ENCODE results near the gene SAMD10.
A peak's percentile ranks its signal among the peaks of the same experiment; 100 is the strongest.
"Not testable (repeated sequence)": the region's sequence is repeated elsewhere in the genome, so short reads cannot be mapped to it uniquely, and the experiment has no call there.

Gene SAMD10

GRCh38 chr20:64000906-64001305 lies 21.5 kb upstream of the SAMD10 start:
- no peak for DNase-seq

- DNase-seq: no peak
These were observed 3.5 kb upstream of the SAMD10 start for GRCh38 chr20:63982937-63983336.

DNA sequence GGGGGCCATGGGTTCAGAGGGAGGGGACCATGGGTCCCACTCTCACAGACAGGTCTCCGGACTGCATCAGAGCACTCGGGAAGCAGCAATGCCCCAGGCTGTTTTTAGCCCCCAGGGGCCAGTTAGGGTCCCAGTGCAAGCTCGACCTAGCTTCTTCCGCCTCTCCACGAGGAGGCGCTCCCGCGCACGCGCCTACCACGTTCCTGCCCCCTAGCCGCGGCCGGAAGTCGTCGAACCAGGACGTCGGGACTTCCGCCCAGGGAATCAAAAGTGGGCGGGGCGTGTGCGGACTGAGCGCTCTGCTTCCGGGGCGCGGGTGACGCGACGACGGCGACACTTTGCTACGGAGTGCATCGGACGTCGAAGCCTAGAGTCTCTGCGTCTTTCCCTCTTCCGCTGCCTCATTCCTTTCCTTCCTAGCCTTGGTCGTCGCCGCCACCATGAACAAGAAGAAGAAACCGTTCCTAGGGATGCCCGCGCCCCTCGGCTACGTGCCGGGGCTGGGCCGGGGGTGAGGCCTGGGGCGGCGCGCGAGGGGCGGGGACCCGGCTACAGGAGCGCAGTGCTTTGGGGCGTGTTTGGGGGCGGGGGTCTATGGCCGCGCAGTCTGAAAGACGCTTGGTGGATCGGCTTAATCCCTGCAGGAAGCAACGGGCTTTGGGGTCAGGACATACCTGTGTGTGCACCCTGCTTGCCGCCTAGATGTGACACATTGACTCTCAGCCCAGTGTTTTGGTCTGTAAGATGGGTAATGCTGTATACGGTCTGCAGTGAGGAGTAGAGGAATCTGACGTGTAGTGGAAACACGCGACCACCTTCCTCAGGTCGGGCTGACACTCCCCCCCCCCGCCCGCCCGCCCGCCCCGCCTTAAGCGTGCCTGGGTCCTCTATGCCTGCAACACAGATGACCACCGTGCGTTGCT lies 1.6 kb upstream of the SAMD10 start, which contains the start of gene PRPF6:
PRPF6 (plus strand) TSS at position 327 of the 923 bp plus-strand sequence; CDS start at position 441, 114 bp downstream.
- DNase-seq: peak; percentile 95 to 96

DNA sequence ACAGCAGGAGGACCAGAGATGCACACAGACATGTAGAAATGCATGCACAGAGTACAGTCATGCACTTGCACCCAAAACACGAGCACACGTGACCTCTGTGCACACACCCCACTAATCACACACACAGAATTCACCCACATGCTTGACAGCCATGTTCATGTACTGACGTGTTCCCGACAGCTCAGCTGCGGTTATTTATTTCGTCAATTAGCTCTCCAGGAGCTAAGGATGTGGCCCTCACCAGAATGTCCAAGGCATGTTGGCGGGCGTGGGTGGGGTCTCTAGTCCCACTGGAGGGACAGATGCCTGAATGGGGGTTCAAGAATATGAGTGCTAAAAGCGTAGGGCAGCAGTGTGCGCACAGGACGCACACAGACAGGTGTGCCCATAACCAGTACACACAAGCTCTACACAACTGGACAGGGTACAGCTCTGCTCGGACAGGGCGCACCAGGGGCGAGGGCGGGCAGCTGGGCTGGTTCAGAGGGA lies 919 bp upstream of the SAMD10 start:
- DNase-seq: peak in 1 of 2 donors; percentile 33

- no peak for DNase-seq
These were observed 249 bp downstream of the SAMD10 start for GRCh38 chr20:63979229-63979556.

- peak in 1 of 2 donors; percentile 58 for DNase-seq
These were observed 868 bp downstream of the SAMD10 start for GRCh38 chr20:63978319-63979228.

DNA sequence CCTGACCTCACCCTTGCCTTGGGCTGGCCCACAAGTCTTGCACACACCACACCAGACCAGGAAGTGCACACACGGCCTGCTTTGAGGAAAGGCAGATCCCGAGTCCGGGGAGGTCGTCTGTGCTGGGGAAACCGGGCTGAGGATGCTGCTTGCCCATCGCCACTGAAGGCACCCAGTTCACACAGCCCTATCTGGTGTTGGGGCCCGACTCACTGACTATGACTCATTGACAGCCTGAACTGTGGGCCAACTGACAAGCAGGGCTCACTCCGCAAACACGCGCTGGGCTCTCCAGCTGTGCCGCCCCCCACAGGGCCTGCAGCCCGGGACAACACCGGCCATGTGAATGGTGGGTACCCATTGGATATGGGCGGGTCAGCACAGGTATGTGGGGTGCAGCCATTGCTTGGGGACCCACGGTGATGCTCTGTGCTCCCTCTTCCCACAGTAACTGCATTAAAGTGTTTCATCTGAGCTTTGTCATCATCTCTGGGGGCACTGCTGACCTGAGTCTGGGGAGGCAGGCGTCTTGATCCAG lies 1.6 kb downstream of the SAMD10 start:
- DNase-seq: peak; percentile 54 to 64

DNA sequence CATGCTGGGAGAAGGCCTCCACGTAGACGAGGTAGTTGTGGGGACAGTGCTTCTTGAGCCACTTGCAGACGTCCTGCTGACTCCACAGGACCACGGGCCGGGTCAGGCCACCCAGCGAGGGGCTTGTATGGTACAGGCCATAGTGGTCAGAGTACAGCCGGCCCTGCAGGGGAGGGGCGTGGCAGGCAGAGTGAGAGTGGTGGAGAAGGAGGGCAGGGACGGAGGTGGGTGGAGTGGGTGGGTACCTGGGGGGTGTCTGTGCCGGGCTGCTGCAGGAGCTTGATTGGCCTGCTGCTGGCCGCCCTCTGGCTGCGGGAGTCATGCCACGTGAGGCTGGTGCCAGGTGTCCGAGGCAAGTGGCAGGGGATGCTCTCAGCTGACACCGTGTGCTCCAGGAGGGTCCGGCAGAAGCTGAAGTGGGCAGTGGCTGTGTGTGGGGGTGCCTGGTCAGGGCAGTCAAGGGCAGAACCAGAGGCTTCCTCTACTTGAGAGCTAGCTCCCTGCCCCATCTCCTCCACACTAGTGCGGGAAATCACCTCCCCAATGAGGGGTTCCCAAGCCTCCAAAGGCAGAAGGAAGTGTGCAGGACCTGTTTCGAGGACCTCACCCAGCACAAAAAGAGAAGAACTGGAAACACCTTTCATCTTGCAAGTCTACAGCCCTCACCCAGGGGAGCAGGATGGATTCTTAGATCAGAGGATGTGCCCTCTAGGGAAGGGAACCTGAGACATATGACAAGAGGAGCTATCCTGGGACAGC lies 2.3 kb downstream of the SAMD10 start:
- no peak for DNase-seq

DNA sequence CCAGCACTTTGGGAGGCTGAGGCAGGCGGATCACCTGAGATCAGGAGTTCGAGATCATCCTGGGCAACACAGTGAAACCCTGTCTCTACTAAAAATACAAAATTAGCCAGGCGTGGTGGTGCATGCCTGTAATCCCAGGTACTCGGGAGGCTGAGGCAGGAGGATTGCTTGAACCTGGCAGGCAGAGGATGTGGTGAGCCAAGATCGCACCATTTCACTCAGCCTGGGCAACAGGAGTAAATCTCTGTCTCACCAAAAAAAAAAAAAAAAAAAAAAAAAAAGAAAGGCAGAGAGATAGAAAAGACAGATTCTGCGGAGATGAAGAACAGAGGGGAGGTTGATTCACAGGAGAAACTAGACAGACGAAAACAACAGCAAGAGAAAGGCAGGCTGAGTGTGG lies 2.9 kb downstream of the SAMD10 start:
- not testable (repeated sequence) for DNase-seq

DNA sequence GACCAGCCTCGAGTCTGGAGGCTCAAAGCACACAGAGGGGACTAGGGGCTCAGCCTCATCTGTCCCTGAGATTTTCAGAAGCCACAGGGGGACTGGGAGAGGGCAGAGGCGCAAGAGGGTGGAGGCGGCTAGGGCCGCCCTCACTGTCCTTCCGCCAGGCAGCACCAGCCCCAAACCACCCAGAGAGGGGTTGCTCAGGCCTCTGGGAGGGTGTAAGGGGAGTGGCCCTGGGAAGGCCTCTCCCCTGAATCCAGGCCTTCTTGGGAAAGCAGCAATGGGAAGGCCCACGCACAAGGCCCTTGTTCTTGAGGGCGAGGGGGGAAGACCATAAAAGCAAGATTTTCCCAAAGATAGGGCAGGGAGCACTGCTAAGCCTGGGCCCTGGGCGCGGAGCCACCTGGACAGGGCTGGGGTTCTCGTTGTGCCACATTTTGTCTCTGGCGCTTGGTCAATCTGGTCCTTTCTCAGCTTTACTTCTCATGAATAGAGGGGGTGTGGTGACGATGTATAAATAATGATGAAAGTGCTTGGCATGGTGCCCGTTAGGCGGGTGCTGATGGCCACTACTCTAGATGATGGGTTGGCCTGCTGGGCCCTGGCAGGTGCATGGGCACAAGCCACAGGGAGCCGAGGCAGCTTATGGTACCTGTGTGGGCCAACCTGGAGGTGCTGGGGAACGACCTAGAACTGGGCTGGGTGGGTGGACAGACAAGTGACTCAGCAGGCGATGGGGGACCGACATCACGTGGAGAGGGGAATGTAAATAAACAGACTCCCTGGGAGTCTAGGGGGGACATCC lies 4.8 kb downstream of the SAMD10 start:
- DNase-seq: no peak

- peak; percentile 76 to 79 for DNase-seq
These were observed 5.6 kb downstream of the SAMD10 start for GRCh38 chr20:63973636-63974401.

DNA sequence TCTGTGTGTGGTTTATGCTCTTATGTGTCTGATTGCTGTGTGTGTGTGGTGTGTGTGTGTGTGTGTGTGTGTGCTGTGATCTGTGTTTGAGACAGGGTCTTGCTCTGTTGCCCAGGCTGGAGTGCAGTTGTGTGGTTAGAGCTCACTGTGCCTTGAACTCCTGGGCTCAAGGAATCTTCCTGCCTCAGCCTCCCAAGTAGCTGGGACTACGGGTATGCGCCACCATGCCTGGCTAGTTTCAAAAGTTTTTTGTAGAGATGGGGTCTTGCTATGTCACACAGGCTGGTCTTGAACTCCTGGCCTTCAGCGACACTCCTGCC lies 6.3 kb downstream of the SAMD10 start:
- DNase-seq: no peak

DNA sequence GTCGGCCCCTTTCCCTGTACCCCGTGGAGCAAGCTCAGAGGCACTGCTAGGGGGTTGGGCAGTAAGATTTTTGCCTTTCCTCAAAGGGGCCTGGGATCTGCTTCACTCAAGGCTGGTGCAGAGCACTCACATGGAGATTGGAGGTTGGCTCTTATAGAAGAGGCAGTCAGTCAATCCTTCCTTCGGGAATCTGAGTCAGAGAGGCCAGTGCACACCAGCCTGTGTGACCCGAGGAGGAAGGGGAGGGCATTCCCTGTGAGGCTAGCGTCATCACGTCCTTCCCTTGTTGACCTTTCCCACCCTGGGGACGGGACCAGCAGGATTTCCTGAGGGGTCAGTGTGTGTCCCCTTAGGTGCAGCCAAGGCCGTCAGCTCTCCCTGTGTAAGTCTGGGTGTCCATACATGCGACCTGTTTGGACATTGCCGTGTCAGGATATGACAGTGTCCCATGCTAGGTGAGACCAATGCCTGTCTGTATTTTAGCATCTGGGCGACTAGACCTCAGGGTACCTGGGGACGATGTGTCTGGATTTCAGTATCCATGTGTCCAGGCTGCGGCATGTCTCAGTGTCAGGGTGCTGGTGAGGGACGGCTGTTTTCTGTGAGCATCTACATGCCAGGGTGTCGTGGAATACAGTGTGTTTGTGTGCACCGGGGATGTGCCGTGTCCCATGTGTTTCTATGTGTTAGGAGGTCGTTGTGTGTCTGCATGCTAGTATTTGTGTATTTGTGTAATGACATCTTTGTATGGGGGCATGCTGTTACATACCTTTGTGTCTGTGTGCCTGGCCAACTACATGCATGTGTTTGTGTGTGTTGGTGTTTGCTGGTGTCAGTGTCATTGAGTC lies 6.9 kb downstream of the SAMD10 start:
- DNase-seq: no peak

DNA sequence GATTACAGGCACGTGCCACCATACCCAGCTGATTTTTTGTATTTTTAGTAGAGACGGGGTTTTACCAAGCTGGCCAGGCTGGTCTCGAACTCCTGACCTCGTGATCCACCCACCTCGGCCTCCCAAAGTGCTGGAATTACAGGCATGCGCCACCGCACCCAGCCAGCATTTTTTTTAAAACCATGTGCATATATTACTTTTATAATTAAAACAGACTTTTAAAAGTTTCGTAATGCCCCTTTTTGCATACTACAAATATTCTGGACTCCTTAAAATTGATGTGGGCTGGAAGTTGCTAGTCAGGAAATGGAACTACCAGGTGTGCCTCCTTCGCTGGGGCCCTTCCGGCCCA lies 7.5 kb downstream of the SAMD10 start:
- not testable (repeated sequence) for DNase-seq

DNA sequence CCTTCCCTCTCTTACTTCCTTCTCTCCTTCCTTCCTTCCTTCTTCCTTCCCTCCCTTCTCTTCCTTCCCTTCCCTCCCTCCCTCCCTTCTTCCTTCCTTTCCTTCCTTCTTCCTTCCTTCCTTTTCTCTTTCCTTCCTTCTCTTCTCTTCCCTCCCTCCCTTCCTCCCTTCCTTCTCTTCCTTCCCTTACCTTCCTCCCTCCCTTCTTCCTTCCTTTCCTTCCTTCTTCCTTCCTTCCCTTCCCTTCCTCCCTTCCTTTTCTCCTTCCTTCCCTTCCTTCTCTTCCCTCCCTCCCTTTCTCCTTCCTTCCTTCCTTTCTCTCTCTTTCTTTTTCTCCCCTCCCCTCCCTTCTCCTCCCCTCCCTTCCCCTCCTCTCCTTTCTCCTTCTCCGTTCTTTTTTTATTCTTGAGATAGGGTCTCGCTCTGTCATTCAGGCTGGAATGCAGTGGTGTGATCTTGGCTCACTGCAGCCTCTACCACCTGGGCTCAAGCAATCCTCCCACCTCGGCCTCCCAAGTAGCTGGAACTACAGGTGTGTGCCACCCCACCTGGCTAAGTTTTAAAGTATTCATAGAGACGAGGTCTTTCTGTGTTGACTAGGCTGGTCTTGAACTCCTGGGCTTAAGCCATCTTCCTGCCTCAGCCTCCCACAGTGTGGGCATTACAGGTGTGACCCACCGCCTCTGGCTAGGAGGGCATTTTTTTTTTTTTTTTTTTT lies 8.6 kb downstream of the SAMD10 start:
- DNase-seq: no peak

- DNase-seq: peak; percentile 60 to 67
These were observed 9.4 kb downstream of the SAMD10 start, which contains the start of gene ZNF512B for GRCh38 chr20:63969838-63970713. ZNF512B (minus strand) TSS chr20:63969930; CDS start chr20:63967950, 1,980 bp downstream.

DNA sequence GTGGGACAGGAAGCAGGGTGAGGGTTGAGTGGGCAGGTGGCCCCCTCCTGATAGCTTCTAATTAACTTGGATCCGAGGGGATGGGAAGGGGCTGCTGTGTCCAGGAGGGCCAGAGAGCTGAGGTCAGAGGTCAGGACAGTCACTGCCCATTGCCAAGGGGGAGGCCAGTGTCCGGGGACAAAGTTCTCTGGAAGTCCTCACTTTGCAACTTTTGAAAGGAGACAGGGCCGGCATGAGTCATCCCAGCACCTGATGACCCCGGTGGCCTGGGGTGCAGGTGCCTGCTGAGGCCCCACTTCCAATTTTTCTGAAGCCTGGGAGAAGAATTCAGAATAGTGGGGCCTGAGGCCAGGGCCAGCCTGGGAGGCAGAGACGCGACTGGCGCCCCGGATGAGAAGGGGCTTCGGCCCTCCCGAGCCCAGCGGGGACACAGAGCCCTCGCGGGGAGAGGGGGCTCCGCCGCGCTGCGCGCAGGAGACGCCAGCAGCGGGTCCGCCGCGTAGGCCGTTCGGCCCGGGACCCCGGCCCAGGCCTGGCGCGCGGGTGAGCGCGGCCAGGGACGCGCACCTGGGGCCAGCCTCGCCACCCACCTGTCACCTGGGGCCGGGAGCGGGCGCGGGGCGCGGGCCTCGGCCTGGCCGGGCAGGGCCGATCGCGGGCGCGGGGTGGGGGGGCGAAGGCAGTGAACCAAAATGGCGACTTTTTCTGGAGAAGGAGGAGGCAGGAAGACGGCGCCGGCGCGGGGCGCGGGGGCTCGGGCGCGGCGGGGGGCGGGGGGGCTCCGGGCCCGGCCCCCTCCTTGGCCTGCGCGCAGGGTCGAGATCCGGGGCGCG lies 10.3 kb downstream of the SAMD10 start:
- peak in 1 of 2 donors; percentile 42 for DNase-seq

Data from activated CD4-positive, alpha-beta T cell treated with anti-CD3 and anti-CD28 coated beads for 4 hours (primary cell).